Measurements from ENCODE around the gene RALGPS1. TPM values are rescaled to one million over a fixed set of nuclear protein-coding genes. Genes with fewer than 3 reads are reported as not detected.

RALGPS1 gene
- total RNA-seq, 4 donors from 2014 or later: 4.6 to 11.9 (median 10.0) TPM

- 84% methylated on average over 6 of the region's 6 CpGs for WGBS
- TF ChIP-seq EP300 (IDR thresholded peaks at IDR 0.05) (no peak), CTCF (IDR thresholded peaks at IDR 0.05) (no peak), POLR2AphosphoS5 (IDR thresholded peaks at IDR 0.05) (no peak), POLR2A (IDR thresholded peaks at IDR 0.05; ENCODE audit: low read depth) (no peak)
- H3K4me3 ChIP-seq: no peak overlapping the region
- no peak for DNase-seq (ENCODE audit: extremely low spot score)
- no peaks in the 10 kb centered on the region for H3K27me3 ChIP-seq
- peaks cover 33 to 76% (median 63%) of the 10 kb centered on the region in 4 donors for H3K4me1 ChIP-seq
- no peak overlapping the region for H3K27ac ChIP-seq (replicated peaks in 1 of 4)
- no peaks in the 10 kb centered on the region for H3K9me3 ChIP-seq
- peaks cover 0 to 5% (median 0%) of the 10 kb centered on the region in 4 donors for H3K36me3 ChIP-seq
- intact Hi-C loops (cut with DNase I): no loop called here
These were observed 286.5 kb downstream of the RALGPS1 start for GRCh38 chr9:127201071-127201541.

- intact Hi-C loops (cut with DNase I): no loop called here
- peaks cover 33 to 73% (median 59%) of the 10 kb centered on the region in 4 donors for H3K4me1 ChIP-seq
- WGBS: 89% methylated on average over 8 of the region's 11 CpGs
- H3K36me3 ChIP-seq: peaks cover 0 to 5% (median 0%) of the 10 kb centered on the region in 4 donors
- H3K4me3 ChIP-seq: no peak overlapping the region
- DNase-seq (ENCODE audit: extremely low spot score): no peak
- no peaks in the 10 kb centered on the region for H3K27me3 ChIP-seq
- TF ChIP-seq POLR2A (IDR thresholded peaks at IDR 0.05; ENCODE audit: low read depth): no peak
- no peak for TF ChIP-seq POLR2AphosphoS5 (IDR thresholded peaks at IDR 0.05)
- TF ChIP-seq EP300 (IDR thresholded peaks at IDR 0.05): no peak
- TF ChIP-seq CTCF (IDR thresholded peaks at IDR 0.05): no peak
- H3K27ac ChIP-seq (replicated peaks in 1 of 4): peak overlapping the region in 1 of 4 donors; percentile 45
- no peaks in the 10 kb centered on the region for H3K9me3 ChIP-seq
These were observed 287.1 kb downstream of the RALGPS1 start for GRCh38 chr9:127201731-127202130.

GRCh38 chr9:127202461-127203169 lies 288.0 kb downstream of the RALGPS1 start:
- H3K4me1 ChIP-seq: peaks cover 24 to 64% (median 50%) of the 10 kb centered on the region in 4 donors
- no peak for DNase-seq (ENCODE audit: extremely low spot score)
- 60% methylated on average over 11 of the region's 11 CpGs for WGBS
- H3K36me3 ChIP-seq: peaks cover 0 to 5% (median 0%) of the 10 kb centered on the region in 4 donors
- H3K4me3 ChIP-seq: no peak overlapping the region
- no peaks in the 10 kb centered on the region for H3K27me3 ChIP-seq
- intact Hi-C loops (cut with DNase I): no loop called here
- TF ChIP-seq POLR2AphosphoS5 (IDR thresholded peaks at IDR 0.05) (no peak), EP300 (IDR thresholded peaks at IDR 0.05) (no peak), POLR2A (IDR thresholded peaks at IDR 0.05; ENCODE audit: low read depth) (no peak), CTCF (IDR thresholded peaks at IDR 0.05) (no peak)
- H3K9me3 ChIP-seq: no peaks in the 10 kb centered on the region
- peak overlapping the region; percentile 1 to 59 (median 44) for H3K27ac ChIP-seq (replicated peaks in 1 of 4)

GRCh38 chr9:127203681-127204327 lies 289.2 kb downstream of the RALGPS1 start:
- Histone ChIP-seq H3K4me1 (peaks cover 12 to 52% (median 38%) of the 10 kb centered on the region in 4 donors), H3K27ac (replicated peaks in 1 of 4) (peak overlapping the region in 2 of 4 donors; percentile 44 to 45), H3K4me3 (no peak overlapping the region), H3K9me3 (no peaks in the 10 kb centered on the region), H3K27me3 (no peaks in the 10 kb centered on the region), H3K36me3 (peaks cover 0 to 5% (median 0%) of the 10 kb centered on the region in 4 donors)
- TF ChIP-seq EP300 (IDR thresholded peaks at IDR 0.05) (no peak), CTCF (IDR thresholded peaks at IDR 0.05) (no peak), POLR2A (IDR thresholded peaks at IDR 0.05; ENCODE audit: low read depth) (no peak), POLR2AphosphoS5 (IDR thresholded peaks at IDR 0.05) (no peak)
- no peak for DNase-seq (ENCODE audit: extremely low spot score)
- WGBS: 93% methylated on average over 5 of the region's 5 CpGs
- intact Hi-C loops (cut with DNase I): no loop called here
